ENCODE measurements around the gene FAM171A1.
"Not testable (repeated sequence)": the region's sequence is repeated elsewhere in the genome, so short reads cannot be mapped to it uniquely, and the experiment has no call there.

The FAM171A1 gene

DNA sequence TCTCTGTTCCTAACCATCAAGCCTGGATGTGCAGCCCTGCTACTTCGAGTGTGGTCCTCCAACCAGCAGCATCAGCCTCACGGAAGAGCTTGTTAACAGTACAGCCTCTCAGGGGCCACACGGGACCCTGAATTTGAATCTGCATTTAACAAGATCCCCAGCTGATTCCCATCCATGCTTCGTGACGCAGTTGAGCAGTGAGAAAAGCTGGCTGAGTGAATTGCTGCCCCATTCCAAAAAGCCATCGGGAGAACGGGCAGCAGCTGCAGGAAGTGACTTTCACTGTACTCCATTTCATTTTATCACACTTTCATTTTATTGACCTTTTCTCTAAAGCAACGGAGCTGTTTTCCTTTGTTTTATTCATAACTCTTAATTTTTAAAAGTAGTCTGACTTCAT, 22.5 kb downstream of the FAM171A1 start:
- no peak for DNase-seq (ENCODE audit: low read depth in 1 of 2, low spot score in 1 of 2)
- TF ChIP-seq JUND (IDR thresholded peaks at IDR 0.05; ENCODE audit: low read depth), result no peak
- in situ Hi-C loops (cut with HindIII; ENCODE audit: low pct_unique_long_range_greater_than_20kb, low sequenced_read_pairs), result no loop called here

DNA sequence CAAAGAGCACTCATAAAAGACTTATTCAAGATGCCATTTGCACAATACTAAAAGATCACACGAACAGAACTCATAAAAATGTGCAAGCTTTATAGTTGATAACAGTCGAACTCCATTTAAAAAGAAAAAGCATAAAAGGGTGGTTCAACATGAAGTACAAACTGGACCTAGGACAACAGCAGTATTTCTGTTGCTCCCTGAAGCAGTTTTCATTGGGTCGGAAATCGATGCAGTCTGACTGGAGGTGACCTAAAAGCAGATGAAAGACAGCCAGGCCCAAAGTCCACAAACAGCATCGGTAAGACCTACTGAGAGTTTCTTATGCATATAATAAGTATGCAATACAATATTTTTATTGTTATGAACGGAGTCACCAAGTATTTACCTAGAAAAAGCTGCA, 23.9 kb downstream of the FAM171A1 start:
- TF ChIP-seq JUND (IDR thresholded peaks at IDR 0.05; ENCODE audit: low read depth), result no peak
- in situ Hi-C loops (cut with HindIII; ENCODE audit: low pct_unique_long_range_greater_than_20kb, low sequenced_read_pairs), result no loop called here
- DNase-seq (ENCODE audit: low read depth in 1 of 2, low spot score in 1 of 2), result no peak

DNA sequence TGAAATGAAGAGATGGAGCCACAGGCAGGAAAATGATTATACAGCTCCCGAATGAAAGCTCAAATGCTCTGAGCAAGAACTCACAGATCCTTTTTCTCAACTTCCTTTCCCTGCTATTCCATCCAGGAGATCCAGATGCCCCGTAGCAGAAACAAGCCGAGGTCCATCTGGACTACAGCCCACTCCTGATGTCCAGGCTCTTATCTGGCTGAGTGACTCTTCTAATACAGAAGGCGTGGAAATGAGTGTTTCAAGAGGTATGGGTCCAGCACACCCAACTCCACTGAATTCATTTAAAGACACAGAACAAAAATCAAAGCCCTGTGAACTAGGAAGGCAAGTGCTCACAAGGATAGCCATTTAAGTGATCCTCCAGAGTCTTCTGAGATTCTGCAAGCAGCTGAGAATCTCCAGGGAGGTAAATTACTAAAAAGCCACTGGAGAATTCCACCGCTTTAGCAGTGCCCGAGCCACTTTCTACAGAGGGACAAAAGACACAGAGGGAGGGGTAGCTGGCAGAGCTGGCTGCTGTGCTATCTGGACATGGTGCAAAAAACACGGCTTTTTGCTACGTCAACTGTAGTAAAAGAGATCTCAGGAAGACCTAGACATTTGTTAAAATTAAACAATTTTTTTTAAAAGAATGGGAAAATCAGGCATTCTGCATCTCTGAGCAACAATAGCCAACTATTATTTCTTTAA, 24.5 kb downstream of the FAM171A1 start:
- in situ Hi-C loops (cut with HindIII; ENCODE audit: low pct_unique_long_range_greater_than_20kb, low sequenced_read_pairs), result no loop called here
- no peak for TF ChIP-seq JUND (IDR thresholded peaks at IDR 0.05; ENCODE audit: low read depth)
- no peak for DNase-seq (ENCODE audit: low read depth in 1 of 2, low spot score in 1 of 2)

DNA sequence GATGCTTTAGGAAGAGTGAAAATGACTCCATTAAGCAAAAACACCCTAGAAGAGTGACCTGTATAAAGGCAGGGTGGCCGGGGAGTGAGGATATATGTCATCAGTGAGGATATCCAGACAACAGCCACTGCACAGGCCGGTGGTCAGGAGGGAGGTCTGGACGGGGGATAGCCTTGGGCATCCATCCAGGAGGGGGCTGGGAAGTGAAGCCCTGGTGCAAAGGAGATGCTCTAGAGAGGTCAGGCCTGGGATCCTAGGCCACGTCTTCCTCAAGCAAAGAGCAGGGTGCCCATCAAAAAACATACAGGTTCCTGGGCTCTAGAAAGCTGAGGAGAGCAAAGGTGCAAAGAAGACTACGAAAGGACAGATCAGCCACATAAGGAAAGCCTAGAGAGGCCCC, 25.6 kb downstream of the FAM171A1 start:
- DNase-seq (ENCODE audit: low read depth in 1 of 2, low spot score in 1 of 2), result no peak
- no peak for TF ChIP-seq JUND (IDR thresholded peaks at IDR 0.05; ENCODE audit: low read depth)
- in situ Hi-C loops (cut with HindIII; ENCODE audit: low pct_unique_long_range_greater_than_20kb, low sequenced_read_pairs), result no loop called here

DNA sequence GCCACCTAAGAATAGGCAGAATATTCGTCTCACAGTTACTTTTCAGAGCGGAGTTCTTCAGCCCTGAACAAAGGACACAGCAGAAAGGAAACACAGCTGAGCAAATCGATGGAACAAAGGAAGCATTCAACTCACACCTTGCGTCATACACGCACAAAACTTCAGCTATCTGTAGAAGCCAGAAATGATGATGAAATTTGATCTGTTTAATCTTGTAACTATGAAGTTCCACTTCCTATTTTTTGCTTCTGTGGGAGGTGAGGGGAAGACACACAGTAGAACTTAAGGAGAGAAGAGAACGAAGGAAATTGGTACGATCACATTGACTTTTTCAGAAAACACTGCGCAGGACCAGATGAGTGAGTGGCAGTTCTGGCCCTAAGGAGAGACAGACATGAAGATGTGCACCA, 26.2 kb downstream of the FAM171A1 start:
- no peak for TF ChIP-seq JUND (IDR thresholded peaks at IDR 0.05; ENCODE audit: low read depth)
- in situ Hi-C loops (cut with HindIII; ENCODE audit: low pct_unique_long_range_greater_than_20kb, low sequenced_read_pairs), result no loop called here
- DNase-seq (ENCODE audit: low read depth in 1 of 2, low spot score in 1 of 2), result no peak

DNA sequence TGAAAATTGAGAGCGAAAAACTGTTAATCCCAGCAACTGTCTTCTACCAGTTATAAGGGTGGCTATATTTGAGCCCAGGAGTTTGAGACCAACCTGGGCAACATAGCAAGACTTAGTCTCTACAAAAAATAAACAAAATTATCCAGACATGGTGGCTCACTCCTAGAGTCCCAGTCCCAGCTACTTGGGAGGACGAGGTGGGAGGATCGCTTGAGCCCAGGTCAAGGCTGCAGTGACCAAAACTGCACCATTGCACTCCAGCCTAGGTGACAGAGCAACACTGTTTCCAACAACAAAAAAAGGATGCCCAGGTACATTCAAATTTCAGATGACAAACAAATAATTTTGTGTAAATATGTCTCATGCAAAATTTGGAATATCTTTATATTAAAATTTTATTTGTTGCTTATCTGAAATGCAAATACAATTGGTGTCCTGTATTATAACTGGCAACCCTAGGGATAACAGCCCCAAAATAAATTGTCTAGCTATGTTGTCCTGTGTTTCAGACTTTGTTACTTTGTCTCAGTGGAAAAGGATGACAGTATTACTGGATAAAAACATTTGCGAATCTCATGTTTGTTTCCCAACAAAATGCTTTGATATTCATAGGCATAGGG, 26.7 kb downstream of the FAM171A1 start:
- in situ Hi-C loops (cut with HindIII; ENCODE audit: low pct_unique_long_range_greater_than_20kb, low sequenced_read_pairs), result no loop called here
- TF ChIP-seq JUND (IDR thresholded peaks at IDR 0.05; ENCODE audit: low read depth), result no peak
- no peak for DNase-seq (ENCODE audit: low read depth in 1 of 2, low spot score in 1 of 2)

DNA sequence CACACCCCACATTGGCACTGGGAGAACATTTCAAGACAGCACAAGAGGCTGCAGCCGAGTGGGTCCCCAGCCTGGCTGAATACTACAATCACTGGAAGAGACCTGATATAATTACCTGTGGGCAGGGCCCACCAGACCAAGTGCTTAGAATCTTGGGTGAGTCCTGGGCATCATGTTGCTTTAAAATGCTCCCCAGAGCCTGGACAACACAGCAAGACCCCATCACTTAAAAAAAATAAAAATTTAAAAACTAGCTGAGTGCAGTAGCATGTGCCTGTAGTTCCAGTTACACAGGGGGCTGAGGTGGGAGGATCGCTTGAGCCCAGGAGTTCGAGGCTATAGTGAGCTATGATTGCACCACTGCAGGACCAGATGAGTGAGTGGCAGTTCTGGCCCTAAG, 28.1 kb downstream of the FAM171A1 start:
- in situ Hi-C loops (cut with HindIII; ENCODE audit: low pct_unique_long_range_greater_than_20kb, low sequenced_read_pairs), result no loop called here
- DNase-seq (ENCODE audit: low read depth in 1 of 2, low spot score in 1 of 2), result no peak
- TF ChIP-seq JUND (IDR thresholded peaks at IDR 0.05; ENCODE audit: low read depth), result no peak

DNA sequence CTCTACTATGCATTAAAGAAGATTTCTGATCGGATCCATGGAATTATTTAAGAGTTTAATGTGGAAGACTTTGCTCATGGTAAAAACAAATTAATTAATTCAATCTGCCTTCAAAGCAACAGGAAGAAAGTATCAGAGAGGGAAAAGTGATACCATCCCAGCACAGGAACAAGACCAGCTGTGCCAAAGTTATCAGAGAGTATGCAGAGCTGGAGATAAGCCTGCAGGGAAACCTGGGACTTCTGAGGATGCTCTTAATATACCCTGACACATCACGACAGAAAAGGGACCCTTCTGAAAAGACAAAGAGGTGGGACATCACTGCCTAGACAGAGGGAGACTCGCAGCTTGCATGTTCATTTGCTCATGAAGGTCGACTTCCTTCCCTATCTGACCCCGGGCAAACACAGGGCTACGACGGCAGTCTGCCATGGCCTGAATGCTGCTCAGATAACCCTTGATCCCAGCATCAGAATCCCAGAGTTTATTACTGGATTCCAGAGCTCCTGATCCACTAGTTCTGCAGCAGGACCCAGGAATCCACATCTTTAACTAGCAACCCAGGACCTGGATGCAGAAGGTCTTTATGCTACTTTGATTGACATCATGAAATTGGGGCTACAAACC, 29.5 kb downstream of the FAM171A1 start:
- DNase-seq (ENCODE audit: low read depth in 1 of 2, low spot score in 1 of 2), result no peak
- TF ChIP-seq JUND (IDR thresholded peaks at IDR 0.05; ENCODE audit: low read depth), result no peak
- in situ Hi-C loops (cut with HindIII; ENCODE audit: low pct_unique_long_range_greater_than_20kb, low sequenced_read_pairs), result no loop called here

DNA sequence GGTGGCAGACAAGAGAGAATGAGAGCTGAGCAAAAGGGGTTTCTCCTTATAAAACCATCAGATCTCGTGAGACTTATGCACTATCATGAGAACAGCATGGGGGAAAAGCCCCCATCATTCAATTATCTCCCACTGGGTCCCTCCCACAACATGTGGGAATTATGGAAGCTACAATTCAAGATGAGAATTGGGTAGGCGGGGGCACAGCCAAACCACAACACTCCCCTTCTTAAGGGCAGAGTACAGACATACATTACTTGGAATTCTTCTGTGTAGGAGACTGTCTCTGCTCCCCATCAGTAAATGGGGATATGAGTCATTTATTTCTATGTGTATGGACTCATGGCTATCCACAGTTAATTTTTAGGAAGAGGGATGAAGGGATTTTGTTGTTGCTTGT, 31.2 kb downstream of the FAM171A1 start:
- no peak for DNase-seq (ENCODE audit: low read depth in 1 of 2, low spot score in 1 of 2)
- in situ Hi-C loops (cut with HindIII; ENCODE audit: low pct_unique_long_range_greater_than_20kb, low sequenced_read_pairs), result no loop called here
- TF ChIP-seq JUND (IDR thresholded peaks at IDR 0.05; ENCODE audit: low read depth), result no peak

DNA sequence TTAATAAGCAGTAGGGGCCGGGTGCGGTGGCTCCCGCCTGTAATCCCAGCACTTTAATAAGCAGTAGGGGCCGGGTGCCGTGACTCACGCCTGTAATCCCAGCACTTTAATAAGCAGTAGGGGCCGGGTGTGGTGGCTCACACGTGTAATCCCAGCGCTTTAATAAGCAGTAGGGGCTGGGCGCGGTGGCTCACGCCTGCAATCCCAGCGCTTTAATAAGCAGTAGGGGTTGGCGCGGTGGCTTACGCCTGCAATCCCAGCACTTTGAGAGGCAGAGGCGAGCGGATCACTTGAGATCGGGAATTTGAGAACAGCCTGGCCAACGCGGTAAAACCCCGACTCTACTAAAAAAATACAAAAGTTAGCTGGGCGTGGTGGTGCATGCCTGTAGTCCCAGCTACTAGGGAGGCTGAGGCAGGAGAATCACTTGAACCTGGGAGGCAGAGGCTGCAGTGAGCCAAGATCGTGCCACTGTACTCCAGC, 33.6 kb downstream of the FAM171A1 start:
- in situ Hi-C loops (cut with HindIII; ENCODE audit: low pct_unique_long_range_greater_than_20kb, low sequenced_read_pairs); DNase-seq (ENCODE audit: low read depth in 1 of 2, low spot score in 1 of 2): not testable (repeated sequence)

DNA sequence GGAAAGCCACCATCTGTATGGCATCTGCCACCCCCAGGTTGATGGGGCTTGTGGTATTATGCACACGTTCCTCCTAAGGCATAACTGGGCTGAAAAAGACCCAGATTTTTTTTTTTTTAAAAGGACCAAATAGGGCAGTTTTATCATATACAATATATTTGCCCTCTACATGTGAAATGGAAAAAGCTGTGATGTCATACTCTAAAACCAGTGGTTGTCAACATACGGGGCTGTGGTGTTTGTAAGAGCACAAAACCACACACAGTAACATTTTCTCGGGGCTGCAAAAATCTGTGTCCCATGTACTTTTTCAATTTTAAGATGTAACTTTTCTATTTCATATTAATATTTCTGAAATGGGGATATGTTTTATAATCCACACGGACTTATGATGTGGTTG, 34.9 kb downstream of the FAM171A1 start:
- TF ChIP-seq JUND (IDR thresholded peaks at IDR 0.05; ENCODE audit: low read depth), result no peak
- no peak for DNase-seq (ENCODE audit: low read depth in 1 of 2, low spot score in 1 of 2)
- in situ Hi-C loops (cut with HindIII; ENCODE audit: low pct_unique_long_range_greater_than_20kb, low sequenced_read_pairs), result no loop called here

DNA sequence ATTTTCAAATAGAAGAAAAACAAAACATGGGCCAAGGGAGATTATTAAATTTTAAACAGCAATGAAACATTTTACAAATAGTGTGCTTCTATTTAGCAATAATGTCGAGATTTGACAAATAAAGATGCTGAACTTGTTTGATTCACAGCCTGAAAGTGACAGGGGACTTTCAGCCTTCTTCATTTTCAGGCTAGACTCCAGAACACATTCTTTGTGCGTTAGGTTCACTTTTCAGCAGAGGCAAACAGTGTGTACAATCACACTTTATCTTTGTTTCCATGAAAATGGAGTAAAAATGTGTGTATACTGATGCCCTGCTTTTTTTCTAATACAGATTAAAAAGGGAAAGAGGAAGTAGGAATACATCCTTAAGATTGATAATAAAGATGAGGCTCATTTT, 35.6 kb downstream of the FAM171A1 start:
- no peak for TF ChIP-seq JUND (IDR thresholded peaks at IDR 0.05; ENCODE audit: low read depth)
- in situ Hi-C loops (cut with HindIII; ENCODE audit: low pct_unique_long_range_greater_than_20kb, low sequenced_read_pairs), result no loop called here
- DNase-seq (ENCODE audit: low read depth in 1 of 2, low spot score in 1 of 2), result no peak

DNA sequence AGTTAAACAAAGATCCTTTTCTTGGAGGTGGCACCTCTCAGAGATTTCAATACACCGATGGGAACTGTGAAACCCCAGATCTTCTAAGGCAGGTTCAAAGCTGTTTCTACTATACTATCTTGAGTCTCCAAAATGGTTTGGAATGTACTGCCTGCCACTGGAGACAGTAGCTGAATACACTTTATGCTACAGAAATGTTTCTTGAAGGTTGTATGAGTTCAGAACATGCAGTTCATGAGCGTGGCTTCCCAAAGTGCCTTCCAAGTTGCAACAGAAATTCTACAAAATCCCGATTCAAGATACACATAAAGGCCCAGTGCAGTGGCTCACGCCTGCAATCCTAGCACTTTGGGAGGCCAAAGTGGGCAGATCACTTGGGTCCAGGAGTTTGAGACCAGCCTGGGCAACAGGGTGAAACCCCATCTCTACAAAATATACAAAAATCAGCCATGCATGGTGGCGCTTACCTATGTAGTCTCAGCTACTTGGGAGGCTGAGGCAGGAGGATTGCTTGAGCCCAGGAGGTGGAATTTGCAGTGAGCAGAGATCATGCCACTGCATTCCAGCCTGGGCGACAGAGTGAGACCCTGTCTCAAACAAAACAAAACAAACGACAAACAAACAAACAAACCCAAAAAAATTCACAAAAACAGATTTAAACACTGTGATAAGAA, 36.3 kb downstream of the FAM171A1 start:
- TF ChIP-seq JUND (IDR thresholded peaks at IDR 0.05; ENCODE audit: low read depth), result no peak
- no peak for DNase-seq (ENCODE audit: low read depth in 1 of 2, low spot score in 1 of 2)
- in situ Hi-C loops (cut with HindIII; ENCODE audit: low pct_unique_long_range_greater_than_20kb, low sequenced_read_pairs), result no loop called here

All from T47D (cell line).